DND-41 (cell line): Measurements from ENCODE around the gene ANKRD29.
A peak's percentile ranks its signal among the peaks of the same experiment; 100 is the strongest.

Experiments
- ATAC-seq: fragments of 200-7000 bp; cut with Tn5 transposase; 3 replicates; pipeline ENCODE4 v1.9.1; 2021; ENCODE audit warnings: low read depth; ENCODE audit not compliant: insufficient read depth
- DNase-seq: peaks from one replicate; pipeline ENCODE4 v3.0.0-alpha.2; 2020
- H2AFZ ChIP-seq: 2 replicates; pipeline ENCODE4 v1.6.0; 2012; ENCODE audit warnings: low read depth, low read length
- H3K27ac ChIP-seq: 2 replicates; pipeline ENCODE4 v1.5.1; 2012; ENCODE audit warnings: low read length, inconsistent platforms
- H3K27me3 ChIP-seq: fragments of 200-600 bp; sonication (generic); 2 replicates; pipeline ENCODE4 v1.6.0; 2012; ENCODE audit warnings: low read length, mild to moderate bottlenecking, inconsistent platforms; ENCODE audit not compliant: insufficient read depth, poor library complexity
- H3K36me3 ChIP-seq: 2 replicates; pipeline ENCODE4 v1.5.1; 2012; ENCODE audit warnings: low read length, inconsistent platforms; ENCODE audit not compliant: insufficient read depth
- H3K4me1 ChIP-seq: 2 replicates; pipeline ENCODE4 v1.5.1; 2012; ENCODE audit warnings: mild to moderate bottlenecking, low read length; ENCODE audit not compliant: insufficient read depth
- H3K4me2 ChIP-seq: 2 replicates; pipeline ENCODE4 v1.6.0; 2012; ENCODE audit warnings: mild to moderate bottlenecking, moderate library complexity, low read length, inconsistent platforms; ENCODE audit not compliant: insufficient read depth
- H3K4me3 ChIP-seq, 2 experiments: fragments of 200-600 bp in 1 of 2; shearing (Covaris generic) in 1 of 2; 2 replicates each; pipeline ENCODE4 v1.5.1; 2012 to 2016; ENCODE audit warnings: inconsistent platforms in 2 of 2, low read length in 2 of 2, mild to moderate bottlenecking in 2 of 2, low read depth in 1 of 2, moderate library complexity in 1 of 2
- H3K79me2 ChIP-seq: 2 replicates; pipeline ENCODE4 v1.6.0; 2012; ENCODE audit warnings: low read length, inconsistent platforms; ENCODE audit not compliant: insufficient read depth
- H3K9ac ChIP-seq: 2 replicates; pipeline ENCODE4 v1.6.0; 2012; ENCODE audit warnings: low read depth, mild to moderate bottlenecking, inconsistent platforms, low read length, moderate library complexity
- H3K9me3 ChIP-seq: 2 replicates; pipeline ENCODE4 v1.5.1; 2012; ENCODE audit warnings: low read length, moderate library complexity, mild to moderate bottlenecking, inconsistent platforms; ENCODE audit not compliant: insufficient read depth, severe bottlenecking
- H4K20me1 ChIP-seq: 2 replicates; pipeline ENCODE4 v1.6.0; 2012; ENCODE audit warnings: low read length; ENCODE audit not compliant: insufficient read depth
- EZH2 ChIP-seq: IDR thresholded peaks from 3 replicates; pipeline ENCODE4 v1.6.1; 2012; ENCODE audit warnings: borderline replicate concordance, low read depth, mild to moderate bottlenecking, moderate library complexity, low read length, inconsistent platforms; ENCODE audit not compliant: severe bottlenecking
- TF ChIP-seq, protein P1 (sequence below): IDR thresholded peaks from 2 replicates; pipeline ENCODE4 v1.5.1; 2012; ENCODE audit warnings: borderline replicate concordance, low read length, moderate library complexity, mild to moderate bottlenecking; ENCODE audit not compliant: poor library complexity, severe bottlenecking; ENCODE audit errors: extremely low read depth

The ANKRD29 gene

DNA sequence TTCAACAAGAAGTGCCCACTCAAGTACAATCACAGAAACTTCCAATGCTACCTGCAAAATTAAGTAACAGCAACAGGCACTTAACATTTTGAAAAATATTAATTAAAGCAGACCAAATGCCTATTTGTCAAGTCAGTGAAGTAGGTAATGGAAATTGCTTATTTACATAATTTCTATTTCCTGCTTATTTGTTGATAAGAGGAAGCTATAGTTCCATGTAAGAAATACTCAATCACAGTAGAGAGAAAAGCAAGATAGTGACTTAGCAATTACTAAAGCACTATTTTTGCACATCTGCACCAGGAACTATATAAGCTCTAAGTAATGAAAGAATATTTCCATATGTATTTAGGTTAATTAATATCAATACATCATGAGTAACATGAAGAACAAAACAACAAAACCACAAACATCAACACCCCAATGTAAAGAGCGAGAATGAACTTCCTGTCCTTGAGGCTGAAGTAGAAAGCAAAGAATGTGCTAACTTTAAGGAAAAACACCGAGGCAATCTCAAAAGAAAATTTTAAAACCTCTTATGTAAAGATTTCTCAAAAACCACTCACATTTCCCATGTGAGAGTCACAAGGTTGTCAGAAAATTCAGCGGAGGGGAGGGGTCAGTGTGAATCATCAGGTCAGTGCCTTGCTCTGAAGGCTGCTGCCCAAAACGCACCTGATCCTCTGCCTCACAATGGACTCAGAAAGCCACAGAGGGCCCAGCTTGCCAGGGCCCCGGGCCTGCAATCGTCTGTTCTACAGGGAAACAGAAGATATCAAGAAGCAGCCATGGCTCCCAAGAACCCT is 88.9 kb downstream of the ANKRD29 start:
- ATAC-seq (peak; percentile 42; the same call in 1 of the 3 replicates), DNase-seq (no peak)
- TF ChIP-seq EZH2, result no peak
- TF ChIP-seq, protein P1, sequence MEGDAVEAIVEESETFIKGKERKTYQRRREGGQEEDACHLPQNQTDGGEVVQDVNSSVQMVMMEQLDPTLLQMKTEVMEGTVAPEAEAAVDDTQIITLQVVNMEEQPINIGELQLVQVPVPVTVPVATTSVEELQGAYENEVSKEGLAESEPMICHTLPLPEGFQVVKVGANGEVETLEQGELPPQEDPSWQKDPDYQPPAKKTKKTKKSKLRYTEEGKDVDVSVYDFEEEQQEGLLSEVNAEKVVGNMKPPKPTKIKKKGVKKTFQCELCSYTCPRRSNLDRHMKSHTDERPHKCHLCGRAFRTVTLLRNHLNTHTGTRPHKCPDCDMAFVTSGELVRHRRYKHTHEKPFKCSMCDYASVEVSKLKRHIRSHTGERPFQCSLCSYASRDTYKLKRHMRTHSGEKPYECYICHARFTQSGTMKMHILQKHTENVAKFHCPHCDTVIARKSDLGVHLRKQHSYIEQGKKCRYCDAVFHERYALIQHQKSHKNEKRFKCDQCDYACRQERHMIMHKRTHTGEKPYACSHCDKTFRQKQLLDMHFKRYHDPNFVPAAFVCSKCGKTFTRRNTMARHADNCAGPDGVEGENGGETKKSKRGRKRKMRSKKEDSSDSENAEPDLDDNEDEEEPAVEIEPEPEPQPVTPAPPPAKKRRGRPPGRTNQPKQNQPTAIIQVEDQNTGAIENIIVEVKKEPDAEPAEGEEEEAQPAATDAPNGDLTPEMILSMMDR, result no peak
- H3K27ac ChIP-seq, result peak overlapping the region; percentile 6; the same call in 1 of the 2 replicates
- H3K4me2 ChIP-seq, result no peak overlapping the region
- no peak overlapping the region for H2AFZ ChIP-seq
- no peaks in the 10 kb centered on the region for H3K9me3 ChIP-seq
- no peaks in the 10 kb centered on the region for H3K27me3 ChIP-seq
- no peak overlapping the region for H3K9ac ChIP-seq
- peaks cover 16% of the 10 kb centered on the region for H3K79me2 ChIP-seq
- H4K20me1 ChIP-seq, result peaks cover 8% of the 10 kb centered on the region; the same call in 1 of the 2 replicates
- H3K4me1 ChIP-seq, result peaks cover 22% of the 10 kb centered on the region
- no peak overlapping the region for H3K4me3 ChIP-seq
- H3K36me3 ChIP-seq, result peaks cover 50% of the 10 kb centered on the region

DNA sequence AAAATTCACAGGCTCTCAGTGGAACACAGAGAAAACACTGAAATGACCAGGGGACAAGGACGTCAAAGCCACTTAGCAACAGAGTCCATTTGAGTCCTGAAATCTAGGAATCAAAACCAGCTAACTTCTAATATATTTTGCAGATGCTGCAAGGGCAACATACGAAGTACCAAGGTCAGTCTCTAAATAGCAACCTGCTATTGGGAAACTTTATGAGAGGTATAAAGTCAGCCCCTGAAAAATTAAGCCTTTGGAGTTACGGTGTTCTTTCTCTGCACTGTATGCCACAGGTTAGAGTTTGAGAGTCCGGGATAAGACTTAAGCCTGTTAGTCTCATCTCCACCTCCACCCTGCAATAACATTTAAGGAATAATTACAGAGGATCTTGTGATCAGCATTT is 89.7 kb downstream of the ANKRD29 start:
- no peak overlapping the region for H3K9ac ChIP-seq
- H3K9me3 ChIP-seq, result no peaks in the 10 kb centered on the region
- no peak overlapping the region for H3K27ac ChIP-seq
- ATAC-seq (no peak), DNase-seq (no peak)
- TF ChIP-seq, protein P1, result no peak
- TF ChIP-seq EZH2, result no peak
- peaks cover 8% of the 10 kb centered on the region; the same call in 1 of the 2 replicates for H4K20me1 ChIP-seq
- no peak overlapping the region for H3K4me2 ChIP-seq
- peaks cover 8% of the 10 kb centered on the region; the same call in 1 of the 2 replicates for H3K79me2 ChIP-seq
- H3K4me3 ChIP-seq, result no peak overlapping the region
- H3K27me3 ChIP-seq, result no peaks in the 10 kb centered on the region
- H2AFZ ChIP-seq, result no peak overlapping the region
- peaks cover 58% of the 10 kb centered on the region for H3K36me3 ChIP-seq
- H3K4me1 ChIP-seq, result peaks cover 22% of the 10 kb centered on the region

DNA sequence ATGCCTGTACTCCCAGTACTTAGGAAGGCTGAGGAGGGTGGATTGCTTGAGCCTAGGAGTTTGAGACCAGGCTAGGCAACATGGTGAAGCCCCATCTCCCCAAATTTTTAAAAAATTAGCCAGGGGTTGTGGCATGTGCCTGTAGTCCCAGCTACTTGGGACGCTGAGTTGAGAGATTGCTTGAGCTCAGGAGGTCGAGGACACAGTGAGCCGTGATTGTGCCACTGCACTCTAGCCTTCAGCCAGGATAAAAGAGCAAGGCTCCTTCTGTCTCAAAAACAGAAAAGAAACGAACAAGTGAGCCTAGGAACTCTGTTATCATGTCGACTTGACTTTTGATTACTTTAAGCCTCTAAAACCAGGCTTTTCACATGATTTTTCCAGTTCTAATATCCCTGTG is 90.1 kb downstream of the ANKRD29 start:
- ATAC-seq (no peak), DNase-seq (no peak)
- Histone ChIP-seq H3K4me3 (no peak overlapping the region), H4K20me1 (peaks cover 8% of the 10 kb centered on the region; the same call in 1 of the 2 replicates), H3K4me2 (no peak overlapping the region), H3K36me3 (peaks cover 61% of the 10 kb centered on the region), H2AFZ (no peak overlapping the region), H3K4me1 (peaks cover 22% of the 10 kb centered on the region), H3K79me2 (peaks cover 8% of the 10 kb centered on the region; the same call in 1 of the 2 replicates), H3K9me3 (no peaks in the 10 kb centered on the region), H3K27me3 (no peaks in the 10 kb centered on the region), H3K27ac (no peak overlapping the region), H3K9ac (no peak overlapping the region)
- TF ChIP-seq, protein P1, result no peak
- no peak for TF ChIP-seq EZH2
